Endothelial cell of umbilical vein (primary cell): ENCODE measurements around the gene STX8. TPM values are rescaled to one million over a fixed set of nuclear protein-coding genes. Genes with fewer than 3 reads are reported as not detected.

ENCODE experiments used
- BruUV-seq: library from RNA; stranded (reverse); fragments of 400-500 nt; replicated peaks from 2 replicates; lab custom pipeline; 2021; lab: Mats Ljungman, UMichigan
- CTCF ChIA-PET: fragments of 300-600, 350-600 bp; sonication (Branson Sonifier 250); formaldehyde crosslinking; loops from one replicate; lab custom pipeline; 2021; ENCODE audit warnings: antibody characterized with exemption, inconsistent platforms; lab: Charles Lee
- POLR2A ChIA-PET: fragments of 300-600, 350-600 bp; sonication (Branson Sonifier 250); formaldehyde crosslinking; loops from one replicate; lab custom pipeline; 2021; ENCODE audit warnings: antibody characterized with exemption, inconsistent platforms; lab: Charles Lee
- DNase-seq: peaks from one replicate; pipeline ENCODE4 v3.0.0-alpha.2; 2011; ENCODE audit warnings: low read depth, low spot score
- FAIRE-seq: peaks from 2 replicates; lab custom pipeline; 2011; peaks lifted over from hg19 to GRCh38; lab: Jason Lieb, UNC
- H2AFZ ChIP-seq: 2 replicates; pipeline ENCODE4 v1.6.0; 2012; ENCODE audit warnings: low read depth, low read length, control low read depth, inconsistent platforms
- H3K27ac ChIP-seq: 2 replicates; pipeline ENCODE4 v1.5.1; 2011; ENCODE audit warnings: low read depth, mild to moderate bottlenecking, control low read depth, low read length, moderate library complexity; ENCODE audit not compliant: insufficient read depth
- H3K27me3 ChIP-seq, 2 experiments: 2 replicates each; pipeline versions ENCODE4 v1.6.0 to v1.6.1; 2011; ENCODE audit warnings: low read length in 2 of 2, mixed read lengths in 1 of 2; ENCODE audit not compliant: control insufficient read depth in 2 of 2, insufficient read depth in 2 of 2
- H3K36me3 ChIP-seq, 2 experiments: 2 replicates in 1 of 2; 3 replicates in 1 of 2; pipeline ENCODE4 v1.5.1; 2011; ENCODE audit warnings: low read length in 2 of 2, mild to moderate bottlenecking in 1 of 2, moderate library complexity in 1 of 2; ENCODE audit not compliant: control insufficient read depth in 2 of 2, insufficient read depth in 2 of 2; ENCODE audit errors: extremely low read depth in 1 of 2
- H3K4me1 ChIP-seq: 3 replicates; pipeline ENCODE4 v1.5.1; 2011; ENCODE audit warnings: mild to moderate bottlenecking, low read length; ENCODE audit not compliant: control insufficient read depth, insufficient read depth; ENCODE audit errors: extremely low read depth
- H3K4me2 ChIP-seq: 2 replicates; pipeline ENCODE4 v1.6.1; 2011; ENCODE audit warnings: low read length, control low read depth, mixed read lengths; ENCODE audit not compliant: insufficient read depth
- H3K4me3 ChIP-seq, 3 experiments: fragments of 200-600 bp in 1 of 3; sonication (generic), shearing (Covaris generic) in 1 of 3; replicated peaks in 1 of 3; 2 replicates each; pipeline ENCODE4 v1.5.1; 2011 to 2016; ENCODE audit warnings: control low read depth in 3 of 3, low read length in 3 of 3, mild to moderate bottlenecking in 2 of 3, inconsistent platforms in 1 of 3, low read depth in 1 of 3, moderate library complexity in 1 of 3; ENCODE audit not compliant: insufficient read depth in 1 of 3
- H3K79me2 ChIP-seq: 2 replicates; pipeline ENCODE4 v1.6.0; 2012; ENCODE audit warnings: low read length, inconsistent platforms; ENCODE audit not compliant: control insufficient read depth, insufficient read depth
- H3K9ac ChIP-seq: replicated peaks from 2 replicates; pipeline ENCODE3; 2011; ENCODE audit warnings: low read length, control low read depth; ENCODE audit not compliant: insufficient read depth; ENCODE audit errors: extremely low read depth
- H3K9me1 ChIP-seq: replicated peaks from 3 replicates; pipeline ENCODE4 v1.6.0; 2011; ENCODE audit warnings: mild to moderate bottlenecking, low read length; ENCODE audit not compliant: control insufficient read depth, insufficient read depth; ENCODE audit errors: extremely low read depth
- H3K9me3 ChIP-seq: replicated peaks from 2 replicates; pipeline ENCODE4 v1.5.1; 2012; ENCODE audit warnings: low read length, inconsistent platforms; ENCODE audit not compliant: control insufficient read depth, insufficient read depth
- H4K20me1 ChIP-seq: replicated peaks from 2 replicates; pipeline ENCODE3; 2011; ENCODE audit warnings: mild to moderate bottlenecking, low read length; ENCODE audit not compliant: control insufficient read depth, insufficient read depth; ENCODE audit errors: extremely low read depth
- EZH2 ChIP-seq: IDR thresholded peaks from 2 replicates; pipeline ENCODE4 v1.6.1; 2012; ENCODE audit warnings: borderline replicate concordance, low read depth, mild to moderate bottlenecking, moderate library complexity, low read length, inconsistent platforms; ENCODE audit not compliant: severe bottlenecking
- FOS ChIP-seq: IDR thresholded peaks from 2 replicates; pipeline ENCODE4 v1.6.1; 2011; ENCODE audit warnings: mild to moderate bottlenecking, low read length, moderate library complexity, borderline replicate concordance; ENCODE audit not compliant: insufficient read depth
- GATA2 ChIP-seq: IDR thresholded peaks from 2 replicates; pipeline ENCODE4 v1.7.0; 2011; ENCODE audit warnings: low read depth, mild to moderate bottlenecking, moderate library complexity, mixed read lengths, low read length; ENCODE audit not compliant: insufficient read length, insufficient read depth
- JUN ChIP-seq: IDR thresholded peaks from 2 replicates; pipeline ENCODE4 v1.6.1; 2011; ENCODE audit warnings: borderline replicate concordance, low read depth; ENCODE audit not compliant: insufficient read length, insufficient read depth
- MYC ChIP-seq: IDR thresholded peaks from one replicate; pipeline ENCODE4 v1.6.1; 2011; ENCODE audit warnings: mild to moderate bottlenecking, low read depth, low read length
- POLR2AphosphoS5 ChIP-seq: IDR thresholded peaks from 2 replicates; pipeline ENCODE4 v1.6.1; 2012; ENCODE audit warnings: low read depth, mild to moderate bottlenecking, control low read depth, low read length, moderate library complexity; ENCODE audit not compliant: insufficient read depth
- dilution Hi-C: fragments of 300-500 bp; cut with MboI; formaldehyde crosslinking; loops from one replicate; pipeline ENCODE4 v1.15.0; 2019; ENCODE audit warnings: low sequenced_read_pairs; ENCODE audit not compliant: extremely low pct_ligation_motif_present
- intact Hi-C: fragments of 100-400 bp; cut with micrococcal nuclease; formaldehyde crosslinking; loops from one replicate; pipeline ENCODE4 v1.10.0; 2022
- polyA plus RNA-seq, 4 experiments: library from polyadenylated mRNA; depleted of rRNA in 3 of 4; stranded (reverse) in 3 of 4; unstranded in 1 of 4; fragments of >200 nt; gene quantifications; 2 replicates each; pipeline versions ENCODE4 v1.2.1 to v1.2.3, GENCODE V29; 2011 to 2012; ENCODE audit warnings: missing spikeins in 1 of 4
- total RNA-seq: library from RNA; stranded (reverse); gene quantifications from 2 replicates; pipeline ENCODE4 v1.2.3, GENCODE V29; 2021
- TF ChIP-seq, protein P1 (sequence below), 2 donors: IDR thresholded peaks; 1 replicate in 1 of 2; 2 replicates in 1 of 2; pipeline ENCODE4 v1.5.1; 2011; ENCODE audit warnings: low read length in 2 of 2, mild to moderate bottlenecking in 2 of 2, moderate library complexity in 2 of 2, control low read depth in 1 of 2, inconsistent platforms in 1 of 2, low read depth in 1 of 2; ENCODE audit not compliant: insufficient read depth in 1 of 2; ENCODE audit errors: extremely low read depth in 1 of 2

STX8 gene
- total and polyA plus RNA-seq, 2 donors (not counting 3 experiments of a cell fraction or from before 2014, with no cell fraction given), result 25.9 to 67.3 TPM

DNA sequence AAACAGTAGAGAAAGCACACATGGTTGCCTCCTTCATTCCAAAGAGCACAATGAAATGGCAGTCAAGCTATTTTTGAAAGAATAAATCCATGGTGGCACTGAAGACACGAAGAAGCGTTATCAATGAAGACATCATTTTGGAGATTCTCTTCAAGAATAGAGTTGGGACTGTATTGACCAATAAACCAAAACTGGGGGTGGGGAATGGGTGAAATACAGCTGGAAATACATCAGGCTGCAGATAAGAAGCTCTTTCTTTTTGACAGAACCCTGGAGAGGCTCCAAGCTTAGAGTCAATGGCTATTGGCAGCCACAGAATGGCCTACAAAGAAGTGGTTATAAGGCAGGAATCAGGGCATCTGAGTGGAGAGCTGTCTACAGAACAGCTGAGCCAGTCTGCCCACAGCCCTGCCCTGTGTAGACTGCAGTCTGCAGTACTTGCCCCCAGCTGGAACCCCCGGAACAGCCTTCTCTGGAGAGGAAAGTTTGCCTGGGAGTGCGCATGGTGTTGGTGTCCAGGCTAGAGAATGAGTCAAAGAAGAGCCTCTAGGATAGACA lies 100.4 kb downstream of the STX8 start:
- intact Hi-C loops (no loop called here), dilution Hi-C loops (no loop called here)
- Histone ChIP-seq H3K27me3 (no peaks in the 10 kb centered on the region), H4K20me1 (no peaks in the 10 kb centered on the region), H3K79me2 (no peaks in the 10 kb centered on the region), H3K4me1 (peaks cover 18% of the 10 kb centered on the region), H3K27ac (no peak overlapping the region), H3K9me3 (no peaks in the 10 kb centered on the region), H3K4me2 (no peak overlapping the region), H3K9me1 (no peaks in the 10 kb centered on the region), H3K4me3 (no peak overlapping the region), H2AFZ (no peak overlapping the region), H3K36me3 (no peaks in the 10 kb centered on the region), H3K9ac (no peak overlapping the region)
- FAIRE-seq (no peak), DNase-seq (no peak)
- TF ChIP-seq, protein P1, sequence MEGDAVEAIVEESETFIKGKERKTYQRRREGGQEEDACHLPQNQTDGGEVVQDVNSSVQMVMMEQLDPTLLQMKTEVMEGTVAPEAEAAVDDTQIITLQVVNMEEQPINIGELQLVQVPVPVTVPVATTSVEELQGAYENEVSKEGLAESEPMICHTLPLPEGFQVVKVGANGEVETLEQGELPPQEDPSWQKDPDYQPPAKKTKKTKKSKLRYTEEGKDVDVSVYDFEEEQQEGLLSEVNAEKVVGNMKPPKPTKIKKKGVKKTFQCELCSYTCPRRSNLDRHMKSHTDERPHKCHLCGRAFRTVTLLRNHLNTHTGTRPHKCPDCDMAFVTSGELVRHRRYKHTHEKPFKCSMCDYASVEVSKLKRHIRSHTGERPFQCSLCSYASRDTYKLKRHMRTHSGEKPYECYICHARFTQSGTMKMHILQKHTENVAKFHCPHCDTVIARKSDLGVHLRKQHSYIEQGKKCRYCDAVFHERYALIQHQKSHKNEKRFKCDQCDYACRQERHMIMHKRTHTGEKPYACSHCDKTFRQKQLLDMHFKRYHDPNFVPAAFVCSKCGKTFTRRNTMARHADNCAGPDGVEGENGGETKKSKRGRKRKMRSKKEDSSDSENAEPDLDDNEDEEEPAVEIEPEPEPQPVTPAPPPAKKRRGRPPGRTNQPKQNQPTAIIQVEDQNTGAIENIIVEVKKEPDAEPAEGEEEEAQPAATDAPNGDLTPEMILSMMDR (IDR thresholded peaks at IDR 0.05; ENCODE audit: extremely low read depth in 1 of 2, insufficient read depth in 1 of 2, low read depth in 1 of 2, low read length in 2 of 2), result no peak
- no peak for TF ChIP-seq GATA2
- no peak for TF ChIP-seq POLR2AphosphoS5
- no peak for TF ChIP-seq JUN
- no peak for TF ChIP-seq MYC
- no peak for TF ChIP-seq EZH2
- TF ChIP-seq FOS, result no peak
- CTCF ChIA-PET, result no interaction called here
- no TSS peak for BruUV-seq
- POLR2A ChIA-PET, result no interaction called here
